Pons (tissue), 1 donor: Measurements from ENCODE around the gene VAT1L.
A peak's percentile ranks its signal among the peaks of the same experiment; 100 is the strongest.
"Not testable (repeated sequence)": the region's sequence is repeated elsewhere in the genome, so short reads cannot be mapped to it uniquely, and the experiment has no call there.

Experiments used
- DNase-seq: peaks from one replicate; pipeline ENCODE4 v3.0.0-alpha.2; 2016; ENCODE audit warnings: low spot score

Gene VAT1L

DNA sequence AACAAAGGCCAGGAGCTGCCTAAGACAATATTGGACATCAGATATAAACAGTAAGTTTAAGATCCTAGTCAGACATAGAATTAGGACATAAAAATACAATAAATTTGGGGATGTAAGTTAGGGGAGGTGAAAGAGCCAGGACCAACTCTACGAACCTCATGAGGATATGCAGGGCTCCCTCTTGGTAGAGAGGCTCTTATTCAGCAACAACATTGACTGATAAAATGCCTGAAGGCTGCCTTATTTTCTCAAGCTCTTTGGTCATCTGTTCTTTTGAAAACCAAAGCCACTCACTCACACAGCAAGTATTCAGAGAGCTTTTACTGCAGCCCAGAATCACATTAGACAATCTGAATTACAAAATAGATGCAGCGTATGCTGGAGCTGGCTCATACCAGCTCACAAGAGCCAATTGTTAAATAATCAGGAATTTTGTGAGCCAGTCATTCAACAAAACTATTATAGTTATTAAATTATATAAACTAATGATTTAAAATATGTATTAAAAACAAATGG, 125.4 kb downstream of the VAT1L start:
- peak; percentile 75 for DNase-seq

DNA sequence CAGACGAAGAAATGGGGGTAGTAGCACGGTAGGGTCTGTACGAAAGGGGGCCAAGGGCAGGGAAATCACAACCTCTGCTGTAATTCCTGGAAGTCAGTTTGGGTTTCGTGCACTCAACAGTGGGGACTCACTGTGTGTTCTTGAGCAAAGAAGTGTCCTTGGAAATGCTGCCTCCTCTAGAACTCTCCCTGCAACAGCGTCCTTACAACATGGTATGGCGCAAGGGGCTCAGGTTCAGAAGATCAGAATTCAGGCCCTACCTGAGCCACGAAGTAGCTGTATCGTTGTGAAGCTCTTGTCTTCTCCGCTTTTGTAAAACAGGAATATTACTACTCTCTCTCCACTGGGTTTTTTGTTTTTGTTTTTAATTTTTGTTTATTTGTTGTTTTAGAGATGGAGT, 127.7 kb downstream of the VAT1L start:
- DNase-seq: no peak

DNA sequence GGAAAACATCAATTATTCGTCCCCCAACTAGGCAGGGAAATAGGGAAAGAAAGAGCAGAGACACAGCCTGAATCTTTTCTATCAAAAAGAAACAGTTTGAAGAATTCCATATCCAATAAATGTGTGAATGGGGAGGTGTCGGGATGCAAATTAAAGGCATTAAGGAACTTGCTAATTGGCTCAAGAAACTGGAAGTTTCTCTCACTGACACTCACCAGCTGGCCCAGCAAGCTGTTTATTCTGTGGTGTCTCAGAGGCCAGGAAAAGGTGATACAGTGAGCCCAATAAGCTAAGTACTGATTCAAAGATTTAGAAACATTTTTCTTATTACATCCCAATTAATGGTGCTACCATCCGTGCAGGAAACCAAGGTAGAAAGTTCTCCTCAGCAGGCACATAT, 129.6 kb downstream of the VAT1L start:
- DNase-seq: no peak

DNA sequence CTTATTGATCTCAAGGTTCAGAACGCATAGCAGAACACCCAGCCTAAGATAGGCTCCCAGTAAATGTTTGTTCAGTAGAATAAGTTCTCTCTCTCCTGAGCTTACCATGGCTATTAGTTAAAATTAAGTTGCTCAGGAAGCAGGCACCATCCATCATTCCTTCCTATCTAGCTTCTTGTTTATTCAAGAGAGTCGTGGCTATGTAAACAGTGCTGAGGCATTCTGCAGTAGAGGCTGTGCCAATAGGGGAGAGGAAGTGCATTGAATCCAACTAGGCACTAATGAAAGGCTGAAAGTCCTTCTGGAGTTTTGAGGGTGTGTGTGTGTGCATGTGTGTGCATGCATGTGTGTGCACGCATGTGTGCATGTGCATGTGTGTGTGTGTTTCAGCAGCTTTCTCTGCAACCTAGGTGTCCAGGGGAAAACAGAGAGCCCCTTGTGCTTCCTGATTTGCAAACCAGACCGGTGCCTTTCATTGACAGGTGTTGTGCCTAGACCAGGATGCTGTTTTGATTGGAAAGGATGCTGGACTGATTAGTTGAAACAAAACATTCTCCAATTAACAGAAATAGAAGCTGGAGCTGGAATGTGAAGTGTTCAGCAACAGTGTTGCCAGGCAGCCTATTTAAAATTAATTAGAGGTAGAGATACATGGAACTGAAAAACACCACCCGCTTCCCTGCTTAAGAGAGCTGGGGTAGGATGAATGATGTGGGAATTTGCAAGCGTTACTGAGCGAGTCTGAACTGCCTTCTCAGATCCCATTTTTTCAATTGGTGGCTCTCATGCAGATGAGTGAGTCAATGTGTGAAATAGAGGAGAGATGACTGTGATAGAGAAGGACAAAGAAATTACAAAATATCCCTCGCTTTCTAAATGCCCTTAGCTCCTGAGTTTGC, 130.7 kb downstream of the VAT1L start:
- no peak for DNase-seq

DNA sequence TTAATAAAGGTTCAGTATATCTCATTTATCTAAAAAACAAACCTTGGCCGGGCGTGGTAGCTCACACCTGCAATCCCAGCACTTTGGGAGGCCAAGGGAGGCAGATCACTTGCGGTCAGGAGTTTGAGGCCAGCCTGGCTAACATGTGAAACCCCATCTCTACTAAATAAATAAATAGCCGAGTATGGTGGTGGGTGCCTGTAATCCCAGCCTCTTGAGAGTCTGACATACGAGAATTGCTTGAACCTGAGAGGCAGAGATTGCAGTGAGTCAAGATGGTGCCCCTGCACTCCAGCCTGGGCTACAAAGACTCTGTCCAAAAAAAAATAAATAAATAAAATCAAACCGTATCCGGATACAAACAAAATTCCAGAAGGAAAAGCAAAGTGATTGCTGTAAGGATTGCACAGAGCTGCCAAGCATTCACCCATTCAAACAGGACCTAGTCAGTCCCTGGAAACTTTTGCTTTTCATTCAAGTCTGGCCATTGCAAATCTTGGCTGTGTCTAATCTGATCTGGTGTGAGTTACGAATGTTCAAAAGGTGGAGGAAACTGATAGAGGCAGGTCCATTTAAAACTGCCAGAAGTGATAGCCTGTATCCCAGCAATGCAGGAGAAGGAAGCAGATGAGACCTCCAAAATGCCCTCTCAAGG, 131.5 kb downstream of the VAT1L start:
- DNase-seq: no peak

DNA sequence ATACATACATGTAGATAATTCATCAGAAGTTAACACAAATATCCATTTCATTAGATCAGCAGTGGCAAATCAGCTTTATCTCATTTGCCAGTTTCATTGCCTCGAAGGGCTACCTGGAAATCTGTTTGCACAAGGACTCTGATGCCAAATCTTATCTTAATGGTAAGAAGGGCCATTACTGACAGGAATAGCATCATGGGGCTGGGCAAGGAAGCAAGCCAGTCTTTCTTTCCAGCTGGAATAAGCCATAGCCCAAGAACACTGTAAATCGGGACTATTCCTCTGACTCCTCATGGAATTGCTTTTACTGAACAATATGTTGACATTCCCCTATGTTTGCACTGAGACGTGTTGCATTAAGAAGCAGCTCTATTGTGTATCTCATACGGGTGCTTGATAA, 132.6 kb downstream of the VAT1L start:
- DNase-seq: no peak

GRCh38 chr16:77922228-77922754, 133.9 kb downstream of the VAT1L start:
- DNase-seq: no peak

DNA sequence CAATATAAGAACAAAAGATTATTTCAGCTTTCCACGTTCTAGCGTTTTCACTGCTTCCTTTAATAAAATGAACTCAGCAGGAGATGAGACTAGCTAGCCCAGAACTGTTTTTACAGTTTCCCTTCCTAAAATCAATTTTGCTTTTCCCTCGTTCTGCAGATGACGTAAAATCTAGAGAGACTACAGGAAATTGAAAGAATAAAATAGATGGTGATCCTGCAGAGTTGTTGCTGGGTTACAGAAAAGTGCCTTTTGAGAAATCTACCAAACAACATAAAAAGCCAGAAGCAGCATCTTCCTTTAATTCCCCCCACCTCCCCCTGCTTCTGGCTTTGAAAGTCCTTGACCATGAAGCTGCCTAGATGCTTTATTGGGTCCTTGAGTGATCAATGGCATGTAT, 137.2 kb downstream of the VAT1L start:
- no peak for DNase-seq

DNA sequence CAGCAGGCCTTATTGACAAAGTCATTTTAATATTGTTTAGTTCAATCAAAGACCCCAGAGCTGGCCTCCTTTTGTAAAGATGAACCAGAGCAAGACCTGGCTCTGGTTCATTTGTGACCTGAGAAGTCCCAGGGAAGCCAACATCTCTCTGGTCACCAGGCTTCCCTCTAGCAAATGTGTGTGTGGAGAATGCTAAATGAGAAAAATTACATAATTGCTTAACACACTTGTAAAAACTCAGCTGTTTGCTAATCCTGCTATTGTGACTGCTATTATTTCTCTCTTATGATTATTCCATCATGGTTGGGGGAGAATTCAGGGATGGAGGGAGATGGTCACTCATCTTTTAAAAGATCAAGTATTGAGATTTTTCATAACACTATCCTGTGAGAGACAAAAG, 139.7 kb downstream of the VAT1L start:
- no peak for DNase-seq

GRCh38 chr16:77929004-77929403, 140.6 kb downstream of the VAT1L start:
- no peak for DNase-seq

GRCh38 chr16:77931058-77931457, 142.7 kb downstream of the VAT1L start:
- DNase-seq: no peak

DNA sequence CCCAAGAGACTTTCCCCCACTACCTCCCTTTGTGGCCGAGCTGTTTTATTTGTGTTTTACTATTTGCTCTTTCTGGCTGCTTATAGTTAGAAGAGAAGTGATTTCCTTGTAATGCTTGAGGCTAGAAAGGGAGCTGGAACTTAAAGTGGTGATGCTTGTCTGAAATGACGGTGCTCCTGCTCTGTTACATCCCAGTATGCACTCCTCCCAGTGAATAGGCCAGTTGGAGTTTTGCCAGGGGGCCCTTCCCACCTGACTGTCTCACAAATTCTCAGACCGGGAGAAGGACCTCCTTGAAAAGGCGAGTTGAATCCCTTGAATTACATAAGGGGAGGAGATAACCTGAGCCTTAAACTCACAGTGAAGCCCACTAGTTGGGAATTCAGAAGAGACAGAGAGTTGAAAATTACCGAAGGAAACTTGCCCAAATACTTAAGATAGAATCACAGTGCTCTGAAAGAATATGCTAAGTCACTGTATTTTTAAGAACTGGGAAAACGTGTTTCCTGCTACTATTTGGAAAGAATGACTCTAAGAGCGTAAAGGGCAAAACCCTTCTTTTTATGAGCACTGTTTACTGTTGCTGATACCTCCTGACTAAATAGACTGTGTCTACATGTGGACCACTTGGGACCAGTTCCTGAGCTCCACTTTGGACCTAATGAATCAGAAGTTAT, 149.2 kb downstream of the VAT1L start:
- no peak for DNase-seq

DNA sequence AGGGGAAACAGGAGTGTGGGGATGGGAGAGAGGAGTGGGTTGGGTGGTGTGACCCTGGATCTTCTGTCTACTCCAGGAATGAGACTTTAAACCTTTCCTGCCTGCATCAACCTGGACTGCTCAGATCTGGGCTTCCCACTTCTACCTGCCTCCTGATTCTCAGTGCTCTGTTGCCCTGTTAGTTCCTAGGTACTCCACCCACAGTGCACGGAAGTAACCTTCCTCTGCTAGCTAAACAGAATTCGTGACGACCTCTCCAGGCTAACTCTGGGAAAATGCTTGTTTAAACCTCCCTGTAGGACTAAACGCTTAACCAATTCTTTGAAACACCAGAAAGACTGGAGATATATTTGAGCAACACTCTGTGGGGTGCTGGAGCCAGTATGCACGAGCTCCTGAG, 150.5 kb downstream of the VAT1L start:
- no peak for DNase-seq

DNA sequence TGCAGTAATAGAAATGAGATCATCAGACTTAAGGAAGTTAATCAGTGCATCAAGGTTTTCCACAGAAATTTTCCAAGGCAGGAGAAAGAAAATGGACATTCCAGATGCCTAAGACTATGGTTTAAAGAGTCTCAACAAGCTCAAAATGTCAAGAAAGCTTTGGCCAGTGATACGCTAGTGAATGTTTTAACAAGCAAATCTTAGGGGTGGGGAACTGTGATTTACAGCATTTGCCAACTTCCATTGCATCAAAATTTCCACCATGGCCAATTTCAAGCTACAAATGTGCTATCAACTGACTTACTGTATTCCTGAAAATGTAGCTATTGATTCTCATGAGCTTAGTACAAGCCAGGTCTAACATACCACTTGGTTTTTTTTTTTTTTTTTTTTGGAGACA, 151.6 kb downstream of the VAT1L start:
- DNase-seq: no peak

GRCh38 chr16:77943801-77944200, 155.4 kb downstream of the VAT1L start:
- DNase-seq: no peak

- no peak for DNase-seq
Measured at GRCh38 chr16:77944631-77945030, 156.3 kb downstream of the VAT1L start.

GRCh38 chr16:77945126-77945525, 156.8 kb downstream of the VAT1L start:
- no peak for DNase-seq

GRCh38 chr16:77946823-77947222, 158.5 kb downstream of the VAT1L start:
- no peak for DNase-seq

DNA sequence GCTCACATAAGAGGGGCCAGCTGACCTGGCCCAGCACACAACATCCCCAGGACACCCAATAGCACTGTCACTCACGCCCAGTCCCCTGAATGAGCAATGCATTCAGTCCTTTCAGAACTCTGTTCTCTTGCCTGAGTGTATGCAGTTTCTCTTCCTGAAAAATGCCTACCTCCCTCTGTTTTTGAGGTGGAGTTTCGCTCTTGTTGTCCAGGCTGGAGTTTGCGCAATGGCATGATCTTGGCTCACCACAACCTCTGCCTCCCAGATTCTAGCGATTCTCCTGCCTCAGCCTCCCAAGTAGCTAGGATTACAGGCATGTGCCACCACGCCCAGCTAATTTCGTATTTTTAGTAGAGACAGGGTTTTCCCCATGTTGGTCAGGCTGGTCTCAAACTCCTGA, 159.2 kb downstream of the VAT1L start:
- DNase-seq: not testable (repeated sequence)

DNA sequence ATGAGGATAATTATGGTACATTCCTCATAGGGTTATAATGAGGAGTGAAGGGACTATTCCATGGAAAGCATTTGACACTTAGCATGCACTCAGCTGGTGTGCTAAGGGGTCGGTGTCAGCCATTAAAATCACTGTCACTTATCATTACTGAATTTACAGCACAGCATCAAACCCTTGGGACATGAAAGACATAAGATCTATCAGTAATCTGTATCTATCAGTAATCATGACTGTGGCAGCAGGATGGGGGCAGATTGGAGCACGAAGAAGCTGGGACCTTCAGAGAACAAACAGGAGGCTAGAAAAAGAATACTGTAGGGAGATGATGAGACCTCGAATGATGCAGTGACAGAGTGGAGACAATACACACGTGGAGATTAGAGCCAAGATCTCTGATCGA, 160.5 kb downstream of the VAT1L start:
- no peak for DNase-seq

DNA sequence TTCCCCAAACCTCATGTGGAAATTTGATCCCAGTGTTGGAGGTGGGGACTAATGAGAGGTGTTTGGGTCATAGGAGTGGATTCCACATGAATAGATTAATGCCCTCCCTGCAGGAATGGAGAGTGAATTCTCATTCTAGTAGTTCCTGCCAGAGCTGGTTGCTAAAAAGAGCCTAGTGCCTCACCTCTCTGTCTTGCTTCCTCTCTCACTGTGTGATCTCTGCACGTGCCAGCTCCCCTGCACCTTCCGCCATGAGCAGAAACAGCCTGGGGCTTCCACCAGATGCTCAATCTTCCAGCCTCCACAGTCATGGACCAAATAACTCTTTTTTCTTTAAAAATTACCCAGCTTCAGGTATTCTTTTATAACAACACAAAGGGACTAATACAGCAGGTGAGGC, 161.1 kb downstream of the VAT1L start:
- no peak for DNase-seq

- DNase-seq: peak; percentile 9
Measured at GRCh38 chr16:77951788-77952187, 163.4 kb downstream of the VAT1L start.

DNA sequence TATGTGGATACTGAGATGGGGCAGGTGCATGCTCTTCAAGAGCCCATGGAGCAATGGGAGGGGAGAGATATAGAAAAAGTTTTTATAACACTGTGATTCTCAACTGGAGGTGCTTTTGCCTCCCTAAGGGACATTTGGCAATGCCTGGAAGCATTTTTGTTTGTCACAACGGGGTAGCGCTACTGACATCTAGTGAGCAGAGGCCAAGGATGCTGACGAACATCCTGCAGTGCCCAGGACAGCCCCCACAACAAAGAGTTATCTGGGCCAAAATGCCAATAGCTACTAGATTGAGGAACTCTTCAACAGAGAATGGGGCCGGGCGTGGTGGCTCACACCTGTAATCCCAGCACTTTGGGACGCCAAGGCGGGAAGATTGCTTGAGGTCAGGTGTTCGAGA, 166.8 kb downstream of the VAT1L start:
- DNase-seq: no peak
